ENCODE results near the gene CLEC18B.

CLEC18B gene

GRCh38 chr16:74451951-74452758 lies 30.9 kb upstream of the CLEC18B start:
- peak in 1 of 2 donors; percentile 25 for DNase-seq (ENCODE audit: low read depth in 2 of 2)
- no peak overlapping the region for H3K4me3 ChIP-seq (replicated peaks in 1 of 2; ENCODE audit: low read depth in 2 of 2, low read length in 2 of 2)
- no peak for TF ChIP-seq CTCF (IDR thresholded peaks at IDR 0.05; ENCODE audit: low read depth, low read length)

GRCh38 chr16:74450967-74451760 lies 29.9 kb upstream of the CLEC18B start:
- H3K4me3 ChIP-seq (replicated peaks in 1 of 2; ENCODE audit: low read depth in 2 of 2, low read length in 2 of 2) = no peak overlapping the region
- no peak for DNase-seq (ENCODE audit: low read depth in 2 of 2)
- TF ChIP-seq CTCF (IDR thresholded peaks at IDR 0.05; ENCODE audit: low read depth, low read length) = no peak

GRCh38 chr16:74450236-74450635 lies 29.0 kb upstream of the CLEC18B start:
- DNase-seq (ENCODE audit: low read depth in 2 of 2) = peak in 1 of 2 donors; percentile 22
- H3K4me3 ChIP-seq (replicated peaks in 1 of 2; ENCODE audit: low read depth in 2 of 2, low read length in 2 of 2) = no peak overlapping the region
- TF ChIP-seq CTCF (IDR thresholded peaks at IDR 0.05; ENCODE audit: low read depth, low read length) = no peak

- DNase-seq (ENCODE audit: low read depth in 2 of 2) = peak in 1 of 2 donors; percentile 74
- H3K4me3 ChIP-seq (replicated peaks in 1 of 2; ENCODE audit: low read depth in 2 of 2, low read length in 2 of 2) = no peak overlapping the region
Observed at GRCh38 chr16:74449470-74449869, 28.2 kb upstream of the CLEC18B start.

GRCh38 chr16:74448990-74449389 lies 27.7 kb upstream of the CLEC18B start:
- H3K4me3 ChIP-seq (replicated peaks in 1 of 2; ENCODE audit: low read depth in 2 of 2, low read length in 2 of 2) = no peak overlapping the region
- no peak for TF ChIP-seq CTCF (IDR thresholded peaks at IDR 0.05; ENCODE audit: low read depth, low read length)
- peak; percentile 94 to 97 for DNase-seq (ENCODE audit: low read depth in 2 of 2)

More at GRCh38 chr16:74449470-74449869, 28.2 kb upstream of the CLEC18B start:
- peak; percentile 23 for TF ChIP-seq CTCF (IDR thresholded peaks at IDR 0.05; ENCODE audit: low read depth, low read length)

- TF ChIP-seq CTCF (IDR thresholded peaks at IDR 0.05; ENCODE audit: low read depth, low read length) = no peak
- no peak overlapping the region for H3K4me3 ChIP-seq (replicated peaks in 1 of 2; ENCODE audit: low read depth in 2 of 2, low read length in 2 of 2)
- DNase-seq (ENCODE audit: low read depth in 2 of 2) = no peak
Observed at GRCh38 chr16:74447578-74447977, 26.3 kb upstream of the CLEC18B start.

Measured in cardiac fibroblast (primary cell).